Measurements from ENCODE around the gene BICD2. TPM values are rescaled to one million over a fixed set of nuclear protein-coding genes. Genes with fewer than 3 reads are reported as not detected.
A peak's percentile ranks its signal among the peaks of the same experiment; 100 is the strongest.

The BICD2 gene
- total and polyA plus RNA-seq, 9 of the 15 experiments (the other 6 are each of a cell fraction or from before 2014, with no cell fraction given), result 3.6 to 23.4 (median 11.8) TPM

- TF ChIP-seq NFRKB (IDR thresholded peaks at IDR 0.05; ENCODE audit: low read depth) (peak; percentile 70), ATF7 (IDR thresholded peaks at IDR 0.05) (peak; percentile 87), CCNT2 (IDR thresholded peaks at IDR 0.05; ENCODE audit: borderline replicate concordance, extremely low read depth, insufficient read length, low read depth, low read length) (peak; percentile 73), SAP30 (IDR thresholded peaks at IDR 0.05; ENCODE audit: borderline replicate concordance, insufficient read depth, low read depth, low read length, poor library complexity, severe bottlenecking) (peak; percentile 68), ETV6 (IDR thresholded peaks at IDR 0.05; ENCODE audit: borderline replicate concordance in 1 of 2, low read depth in 2 of 2, low read length in 1 of 2) (peak in 1 of 2 experiments; percentile 65; a peak in 1 of 4 replicates), ETV6 (CRISPR knock-in tag; IDR thresholded peaks at IDR 0.05; ENCODE audit: borderline replicate concordance) (no peak), HDAC1 (IDR thresholded peaks at IDR 0.05) (peak in 1 of 2 experiments; percentile 50; a peak in 2 of 4 replicates), PURB (CRISPR knock-in tag; IDR thresholded peaks at IDR 0.05; ENCODE audit: low read depth) (no peak), MTA3 (IDR thresholded peaks at IDR 0.05; ENCODE audit: borderline replicate concordance) (peak; percentile 84), ETV5 (CRISPR knock-in tag; IDR thresholded peaks at IDR 0.05; ENCODE audit: low read depth) (peak; percentile 98), ZBTB12 (CRISPR knock-in tag; IDR thresholded peaks at IDR 0.05) (peak; percentile 70), ZNF644 (tag; IDR thresholded peaks at IDR 0.05; ENCODE audit: low read depth) (peak; percentile 14; the same call in 1 of the 2 replicates), RBBP5 (IDR thresholded peaks at IDR 0.05; ENCODE audit: borderline replicate concordance, insufficient read depth, low read length, poor library complexity, severe bottlenecking) (peak; percentile 86), POLR2AphosphoS5 (IDR thresholded peaks at IDR 0.05; ENCODE audit: control insufficient read depth, insufficient read depth, low read depth, low read length) (peak; percentile 90), TEAD1 (CRISPR knock-in tag; IDR thresholded peaks at IDR 0.05) (peak in 1 of 2 experiments; percentile 14; a peak in 1 of 4 replicates), JUN (IDR thresholded peaks at IDR 0.05; ENCODE audit: borderline replicate concordance, low read depth, low read length) (peak; percentile 45; the same call in 1 of the 2 replicates), JUN (CRISPR knock-in tag; IDR thresholded peaks at IDR 0.05; ENCODE audit: borderline replicate concordance) (no peak), GATAD2B (IDR thresholded peaks at IDR 0.05; ENCODE audit: borderline replicate concordance) (no peak; the same call in 1 of the 2 replicates), FOSL1 (tag; conservative IDR thresholded peaks at IDR 0.05) (peak; percentile 73), DLX4 (CRISPR knock-in tag; IDR thresholded peaks at IDR 0.05) (no peak)
- TF ChIP-seq, protein P1, sequence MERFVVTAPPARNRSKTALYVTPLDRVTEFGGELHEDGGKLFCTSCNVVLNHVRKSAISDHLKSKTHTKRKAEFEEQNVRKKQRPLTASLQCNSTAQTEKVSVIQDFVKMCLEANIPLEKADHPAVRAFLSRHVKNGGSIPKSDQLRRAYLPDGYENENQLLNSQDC (CRISPR knock-in tag; IDR thresholded peaks at IDR 0.05), result no peak
Observed at GRCh38 chr9:92669890-92670708, 94.5 kb downstream of the BICD2 start, which contains the start of gene IPPK (continued).
